ENCODE data around the gene CRK.
"Not testable (repeated sequence)": the region's sequence is repeated elsewhere in the genome, so short reads cannot be mapped to it uniquely, and the experiment has no call there.

The CRK gene

DNA sequence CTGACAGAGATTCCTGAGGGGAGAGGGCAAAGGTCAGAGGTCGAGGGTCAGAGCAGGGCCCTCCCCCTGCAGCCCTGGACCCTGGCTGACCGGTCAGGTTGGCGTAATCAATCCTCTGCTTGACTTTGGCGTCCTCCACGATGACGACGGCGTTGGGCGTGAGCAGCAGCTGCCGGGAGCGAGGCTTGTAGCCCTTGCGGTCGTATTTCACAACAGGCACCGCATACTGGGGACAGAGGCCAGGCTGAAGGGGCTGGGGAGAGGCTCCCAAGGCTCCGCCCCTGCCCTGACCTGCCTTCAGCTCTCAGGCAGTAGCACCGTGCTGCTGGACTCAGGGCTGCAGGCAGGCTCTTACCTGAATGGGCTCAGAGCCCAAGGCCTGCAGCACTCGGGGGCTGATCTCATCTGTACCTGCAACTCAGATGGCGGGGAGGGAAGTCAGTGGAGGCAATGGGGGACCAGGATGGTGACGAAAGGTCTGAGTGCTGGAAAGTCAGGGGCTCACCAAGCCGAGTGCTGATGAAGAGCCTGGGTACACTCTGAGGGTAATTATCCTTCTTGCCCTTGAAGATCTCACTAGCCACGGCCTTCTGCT, 12.0 kb upstream of the CRK start:
- no peak for DNase-seq

GRCh38 chr17:1467258-1467657, 11.2 kb upstream of the CRK start:
- no peak for DNase-seq

GRCh38 chr17:1464186-1464585, 8.2 kb upstream of the CRK start:
- DNase-seq = no peak

DNA sequence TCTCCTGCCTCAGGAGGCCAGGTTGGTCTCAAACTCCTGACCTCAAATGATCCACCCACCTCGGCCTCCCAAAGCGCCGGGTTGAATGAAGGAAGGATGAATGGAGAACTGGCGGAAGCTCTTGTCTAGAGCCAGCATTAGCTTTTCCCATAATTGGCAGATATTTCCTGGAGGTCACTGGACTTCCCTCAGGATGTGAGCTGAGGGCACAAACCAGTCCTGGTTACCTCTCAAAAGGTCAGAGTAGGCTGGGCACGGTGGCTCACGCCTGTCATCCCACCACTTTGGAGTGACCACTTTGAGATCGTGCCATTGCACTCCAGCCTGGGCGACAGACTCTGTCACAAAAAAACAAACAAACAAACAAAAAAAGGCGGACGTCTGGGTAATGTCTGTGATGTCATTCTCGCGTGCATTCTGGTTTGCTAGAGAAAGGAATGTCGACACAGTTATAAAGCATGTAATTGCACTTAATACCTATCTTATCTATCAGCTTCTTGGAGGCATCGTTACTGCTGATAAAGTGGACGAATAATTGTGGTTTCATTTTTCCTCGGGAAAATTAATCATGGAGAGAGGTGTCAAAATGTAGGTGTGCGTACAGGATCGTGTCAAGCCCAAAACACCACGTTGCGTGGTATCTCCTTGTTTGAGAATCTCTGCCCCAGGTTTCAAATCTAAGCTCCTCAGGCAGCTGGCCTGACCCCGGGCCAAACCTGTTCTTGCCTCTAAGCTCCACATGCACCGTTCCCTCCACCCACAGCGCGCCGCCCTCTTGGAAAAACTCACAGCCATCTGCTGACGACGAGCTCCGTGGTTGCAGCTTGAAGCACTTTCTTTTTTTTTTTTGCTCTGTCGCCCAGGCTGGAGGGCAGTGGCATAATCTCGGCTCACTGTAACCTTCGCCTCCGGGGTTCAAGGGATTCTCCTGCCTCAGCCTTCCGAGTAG, 6.4 kb upstream of the CRK start:
- peak in 2 of 14 donors; percentile 7 to 76 for DNase-seq

DNA sequence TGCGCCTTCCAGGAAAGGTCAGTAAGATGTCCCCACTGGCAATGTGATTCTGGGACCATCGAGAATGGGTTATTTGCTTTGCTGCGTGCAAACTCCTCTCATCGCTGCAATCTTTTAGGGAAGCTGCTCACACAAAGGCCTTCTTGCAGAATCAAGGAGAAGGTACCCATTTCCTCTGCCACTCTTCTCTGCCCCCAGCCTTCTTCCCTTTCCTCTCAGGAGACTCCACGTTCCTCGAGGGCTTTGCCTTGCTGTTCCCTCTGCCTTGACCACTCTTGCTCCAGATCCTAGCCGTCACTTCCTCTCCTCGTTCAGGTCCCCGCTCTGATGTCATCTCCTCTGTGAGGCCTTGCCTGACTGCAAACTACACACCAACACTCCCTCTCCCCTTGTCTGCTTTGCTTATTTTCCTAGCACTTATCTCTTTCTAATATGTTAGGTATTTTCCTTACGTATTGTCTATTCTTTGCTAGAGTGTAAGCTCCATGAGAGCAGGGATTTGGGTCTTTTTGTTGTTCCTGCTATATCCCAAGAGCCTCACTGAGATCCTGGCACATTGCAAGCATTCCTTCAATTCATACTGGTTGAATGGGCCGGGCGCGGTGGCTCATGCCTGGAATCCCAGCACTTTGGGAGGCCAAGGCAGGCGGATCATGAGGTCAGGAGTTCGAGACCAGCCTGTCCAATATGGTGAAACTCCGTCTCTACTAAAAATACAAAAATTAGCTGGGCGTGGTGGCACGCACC, 5.3 kb upstream of the CRK start:
- DNase-seq = no peak

GRCh38 chr17:1460233-1460632, 4.2 kb upstream of the CRK start:
- peak in 5 of 14 donors; percentile 15 to 88 (median 43) for DNase-seq

DNA sequence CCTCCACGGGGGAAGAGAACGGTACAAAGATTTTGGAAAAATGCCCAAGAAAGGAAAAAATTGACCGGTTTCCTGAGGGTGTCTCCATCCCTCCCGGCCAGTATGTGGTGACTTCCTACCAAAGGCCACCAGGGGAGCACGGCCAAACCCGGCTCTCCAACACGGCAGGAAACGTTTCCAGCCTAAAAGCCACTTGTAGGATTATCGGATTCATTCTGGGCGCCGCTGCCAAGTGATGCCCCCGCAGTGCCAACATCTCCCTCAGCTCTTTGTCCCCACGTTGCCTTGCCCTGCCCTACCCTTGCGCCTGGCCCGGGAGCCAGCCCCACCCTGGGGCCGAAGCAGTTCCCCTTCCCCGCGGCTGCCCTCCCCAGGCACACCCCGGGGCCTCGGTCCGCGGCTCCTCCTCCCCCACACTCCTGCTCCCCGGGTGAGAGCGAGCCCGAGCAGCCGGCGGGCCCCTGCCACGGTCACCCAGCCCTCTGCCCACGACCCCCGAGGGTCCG, 688 bp downstream of the CRK start:
- peak in 10 of 14 donors; percentile 16 to 73 (median 46) for DNase-seq

- DNase-seq = no peak
These were observed 1.5 kb downstream of the CRK start for GRCh38 chr17:1454541-1454940.

DNA sequence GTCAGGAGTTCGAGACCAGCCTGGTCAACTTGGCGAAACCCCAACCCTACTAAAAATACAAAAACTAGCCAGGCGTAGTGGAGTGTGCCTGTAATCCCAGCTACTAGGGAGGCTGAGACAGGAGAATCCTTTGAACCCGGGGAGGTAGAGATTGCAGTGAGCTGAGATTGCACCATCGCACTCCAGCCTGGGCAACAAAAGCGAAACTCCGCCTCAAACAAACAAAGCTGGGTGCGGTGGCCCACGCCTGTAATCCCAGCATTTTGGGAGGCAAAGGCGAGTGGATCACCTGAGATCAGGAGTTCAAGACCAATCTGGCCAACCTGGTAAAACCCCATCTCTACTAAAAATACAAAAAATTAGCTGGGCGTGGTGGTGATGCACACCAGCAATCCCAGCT, 2.3 kb downstream of the CRK start:
- DNase-seq = not testable (repeated sequence)

- no peak for DNase-seq
These were observed 3.2 kb downstream of the CRK start for GRCh38 chr17:1452836-1453235.

DNA sequence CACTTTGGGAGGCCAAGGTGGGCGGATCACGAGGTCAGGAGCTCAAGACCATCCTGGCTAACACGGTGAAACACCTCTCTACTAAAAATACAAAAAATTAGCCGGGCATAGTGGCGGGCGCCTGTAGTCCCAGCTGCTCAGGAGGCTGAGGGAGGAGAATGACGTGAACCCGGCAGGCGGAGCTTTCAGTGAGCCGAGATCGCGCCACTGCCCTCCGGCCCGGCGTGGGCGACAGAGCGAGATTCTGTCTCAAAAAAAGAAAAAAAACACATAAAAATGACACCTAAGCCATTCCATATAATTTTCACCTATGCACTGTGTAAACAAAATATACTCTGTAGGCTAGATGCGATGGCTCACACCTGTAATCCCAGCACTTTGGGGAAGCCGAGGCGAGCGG, 5.8 kb downstream of the CRK start:
- DNase-seq = not testable (repeated sequence)

GRCh38 chr17:1449412-1449967, 6.5 kb downstream of the CRK start:
- DNase-seq = no peak

- no peak for DNase-seq
These were observed 9.0 kb downstream of the CRK start for GRCh38 chr17:1447052-1447451.

GRCh38 chr17:1446201-1446600, 9.8 kb downstream of the CRK start:
- DNase-seq = peak in 1 of 14 donors; percentile 30

- DNase-seq = not testable (repeated sequence)
These were observed 10.3 kb downstream of the CRK start for GRCh38 chr17:1445695-1446094.

DNA sequence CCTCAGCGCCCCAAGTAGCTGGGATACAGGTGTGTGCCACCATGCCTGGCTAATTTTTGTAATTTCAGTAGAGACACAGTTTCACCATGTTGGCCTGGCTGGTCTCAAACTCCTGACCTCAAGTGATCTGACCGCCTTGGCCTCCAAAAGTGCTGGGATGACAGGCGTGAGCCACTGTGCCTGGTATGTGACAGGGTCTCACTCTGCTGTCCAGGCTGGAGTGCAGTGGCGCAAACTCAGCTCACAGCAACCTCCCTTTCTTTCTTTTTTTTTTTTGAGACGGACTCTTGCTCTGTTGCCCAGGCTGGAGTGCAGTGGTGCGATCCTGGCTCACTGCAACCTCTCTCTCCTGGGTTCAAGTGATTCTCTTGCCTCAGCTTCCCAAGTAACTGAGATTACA, 13.3 kb downstream of the CRK start:
- DNase-seq = not testable (repeated sequence)

DNA sequence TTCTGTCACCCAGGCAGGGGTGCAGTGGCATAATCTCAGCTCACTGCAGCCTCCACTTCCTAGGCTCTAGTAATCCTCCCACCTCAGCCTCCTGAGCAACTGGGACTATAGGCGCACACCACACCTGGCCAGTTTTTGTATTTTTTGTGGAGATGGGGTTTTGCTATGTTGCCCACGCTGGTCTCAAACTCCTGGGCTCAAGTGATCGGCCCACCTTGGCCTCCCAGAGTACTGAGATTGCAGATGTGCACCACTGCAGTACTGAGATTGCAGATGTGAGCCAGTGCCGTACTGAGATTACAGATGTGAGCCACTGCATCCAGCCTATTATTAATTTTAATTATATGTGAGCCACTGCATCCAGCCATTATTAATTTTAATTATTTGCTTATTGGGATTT, 13.8 kb downstream of the CRK start:
- DNase-seq = no peak

DNA sequence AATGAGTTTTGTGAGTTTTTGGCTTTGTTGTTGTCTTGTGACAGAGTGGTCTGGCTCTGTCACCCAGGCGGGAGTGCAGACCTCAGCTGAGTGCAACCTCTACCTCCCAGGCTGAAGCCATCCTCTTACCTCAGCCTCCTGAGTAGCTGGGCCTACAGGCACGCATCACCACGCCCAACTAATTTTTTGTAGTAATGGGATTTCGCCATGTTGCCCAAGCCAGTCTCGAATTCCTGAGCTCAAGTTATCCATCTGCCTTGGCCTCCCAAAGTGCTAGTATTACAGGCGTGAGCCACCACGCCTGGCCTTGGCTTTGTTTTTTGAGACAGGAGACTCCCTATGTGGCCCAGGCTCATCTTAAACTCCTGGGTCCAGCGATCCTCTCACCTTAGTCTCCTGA, 15.1 kb downstream of the CRK start:
- DNase-seq = no peak

GRCh38 chr17:1438593-1439083, 17.4 kb downstream of the CRK start:
- no peak for DNase-seq

GRCh38 chr17:1435326-1435725, 20.7 kb downstream of the CRK start:
- no peak for DNase-seq

- no peak for DNase-seq
These were observed 21.9 kb downstream of the CRK start for GRCh38 chr17:1434150-1434549.

GRCh38 chr17:1431631-1432104, 24.4 kb downstream of the CRK start:
- DNase-seq = no peak
